HCT116 (cell line): ENCODE results near the gene ERMAP. TPM values are rescaled to one million over a fixed set of nuclear protein-coding genes. Genes with fewer than 3 reads are reported as not detected.

Experiments used
- ATAC-seq: fragments of 200-7000 bp; cut with Tn5 transposase; 2 replicates; pipeline ENCODE4 v1.9.1; 2020; ENCODE audit warnings: mild to moderate bottlenecking, moderate library complexity
- BruUV-seq: library from RNA; stranded (reverse); fragments of 400-500 nt; replicated peaks from 2 replicates; lab custom pipeline; 2021; lab: Mats Ljungman, UMichigan
- CTCF ChIA-PET: fragments of 300-600 bp; sonication (Branson Sonifier 250); formaldehyde crosslinking; loops from one replicate; lab custom pipeline; 2021; ENCODE audit warnings: antibody characterized with exemption; lab: Charles Lee
- POLR2A ChIA-PET: fragments of 300-600, 350-600 bp; sonication (Branson Sonifier 250); formaldehyde crosslinking; loops from one replicate; lab custom pipeline; 2021; ENCODE audit warnings: antibody characterized with exemption; lab: Charles Lee
- RAD21 ChIA-PET, 2 experiments: fragments of 300-600 bp; sonication (Branson Sonifier 250); formaldehyde crosslinking; loops; one replicate each; lab custom pipeline; 2023; ENCODE audit warnings: low total read pairs in 2 of 2; ENCODE audit not compliant: uncharacterized antibody in 2 of 2, unreplicated experiment in 2 of 2, low non-redundant PET in 1 of 2; lab: Charles Lee
- DNase-seq: peaks from one replicate; pipeline ENCODE4 v3.0.0-alpha.2; 2010; ENCODE audit warnings: low read depth, low spot score
- H2AFZ ChIP-seq: fragments of 200-600 bp; shearing (Covaris generic), sonication (generic); 2 replicates; pipeline ENCODE4 v1.6.1; 2017; ENCODE audit warnings: low read depth, mixed run types, mixed read lengths, antibody characterized with exemption, low read length; ENCODE audit not compliant: poor library complexity, severe bottlenecking
- H3K27ac ChIP-seq: 2 replicates; pipeline ENCODE4 v1.5.1; 2012; ENCODE audit warnings: low read depth, low read length
- H3K27me3 ChIP-seq: fragments of 200-600 bp; sonication (generic); 2 replicates; pipeline ENCODE4 v1.6.1; 2016; ENCODE audit warnings: mixed run types, low read length, mixed read lengths; ENCODE audit not compliant: insufficient read depth
- H3K36me3 ChIP-seq, 2 experiments: fragments of 200-500 bp in 1 of 2; fragments of 200-600 bp in 1 of 2; sonication (Bioruptor generic) in 1 of 2; sonication (generic) in 1 of 2; 2 replicates each; pipeline versions ENCODE4 v1.5.1 to v1.6.1; 2014 to 2016; ENCODE audit warnings: low read length in 2 of 2, inconsistent platforms in 1 of 2, mixed read lengths in 1 of 2, mixed run types in 1 of 2; ENCODE audit not compliant: insufficient read depth in 2 of 2, control insufficient read depth in 1 of 2
- H3K4me1 ChIP-seq, 2 experiments: fragments of 200-600 bp in 1 of 2; sonication (generic) in 1 of 2; 2 replicates each; pipeline versions ENCODE4 v1.5.1 to v1.6.1; 2012 to 2017; ENCODE audit warnings: low read length in 2 of 2, inconsistent platforms in 1 of 2, mild to moderate bottlenecking in 1 of 2, mixed read lengths in 1 of 2, mixed run types in 1 of 2, moderate library complexity in 1 of 2; ENCODE audit not compliant: insufficient read depth in 2 of 2, control insufficient read depth in 1 of 2
- H3K4me2 ChIP-seq: fragments of 200-600 bp; sonication (generic); 2 replicates; pipeline ENCODE4 v1.6.1; 2017; ENCODE audit warnings: mixed run types, low read length, mixed read lengths
- H3K4me3 ChIP-seq, 2 experiments: fragments of 200-600 bp in 1 of 2; sonication (generic) in 1 of 2; replicated peaks in 1 of 2; 2 replicates each; pipeline ENCODE4 v1.5.1; 2011 to 2016; ENCODE audit warnings: low read length in 2 of 2, control low read depth in 1 of 2, low read depth in 1 of 2, mild to moderate bottlenecking in 1 of 2, mixed read lengths in 1 of 2, mixed run types in 1 of 2
- H3K79me2 ChIP-seq: fragments of 200-600 bp; sonication (generic); 2 replicates; pipeline ENCODE4 v1.6.1; 2017; ENCODE audit warnings: mild to moderate bottlenecking, mixed run types, low read length, moderate library complexity, mixed read lengths; ENCODE audit not compliant: insufficient read depth
- H3K9ac ChIP-seq: fragments of 200-600 bp; sonication (generic); 2 replicates; pipeline ENCODE4 v1.6.1; 2016; ENCODE audit warnings: low read length, mixed read lengths
- H3K9me2 ChIP-seq: fragments of 200-600 bp; sonication (generic), shearing (Covaris generic); 2 replicates; pipeline ENCODE4 v1.6.1; 2017; ENCODE audit warnings: mixed run types, mild to moderate bottlenecking, moderate library complexity; ENCODE audit not compliant: insufficient read depth
- H3K9me3 ChIP-seq, 2 experiments: fragments of 200-500 bp in 1 of 2; fragments of 200-600 bp in 1 of 2; sonication (Bioruptor generic) in 1 of 2; sonication (generic) in 1 of 2; 2 replicates each; pipeline ENCODE4 v1.6.1; 2014 to 2017; ENCODE audit warnings: low read length in 2 of 2, mixed read lengths in 2 of 2, inconsistent platforms in 1 of 2, low read depth in 1 of 2, mild to moderate bottlenecking in 1 of 2, mixed run types in 1 of 2, moderate library complexity in 1 of 2; ENCODE audit not compliant: control insufficient read depth in 1 of 2, insufficient read depth in 1 of 2
- H4K20me1 ChIP-seq: fragments of 200-600 bp; sonication (generic), shearing (Covaris generic); 2 replicates; pipeline ENCODE4 v1.6.1; 2017; ENCODE audit warnings: mixed run types, mild to moderate bottlenecking, moderate library complexity; ENCODE audit not compliant: insufficient read depth
- CBX3 ChIP-seq: IDR thresholded peaks from 2 replicates; pipeline ENCODE4 v1.6.1; 2012; ENCODE audit warnings: low read depth
- EGR1 ChIP-seq: IDR thresholded peaks from 2 replicates; pipeline ENCODE4 v1.6.1; 2012; ENCODE audit warnings: low read depth
- ELF1 ChIP-seq: IDR thresholded peaks from 2 replicates; pipeline ENCODE4 v1.6.1; 2012; ENCODE audit warnings: low read depth, borderline replicate concordance
- FOSL1 ChIP-seq: IDR thresholded peaks from 2 replicates; pipeline ENCODE4 v1.6.1; 2012; ENCODE audit warnings: low read depth
- JUND ChIP-seq: IDR thresholded peaks from 2 replicates; pipeline ENCODE4 v1.6.1; 2012
- POLR2AphosphoS5 ChIP-seq: IDR thresholded peaks from 2 replicates; pipeline ENCODE4 v1.6.1; 2011; ENCODE audit warnings: mild to moderate bottlenecking, low read depth, low read length, moderate library complexity
- RAD21 ChIP-seq: IDR thresholded peaks from 2 replicates; pipeline ENCODE4 v1.6.1; 2012; ENCODE audit warnings: low read depth, mild to moderate bottlenecking
- SIN3A ChIP-seq: IDR thresholded peaks from 2 replicates; pipeline ENCODE4 v1.6.1; 2012; ENCODE audit warnings: low read depth
- SP1 ChIP-seq: IDR thresholded peaks from 2 replicates; pipeline ENCODE4 v1.6.1; 2012; ENCODE audit warnings: low read depth
- SRF ChIP-seq: IDR thresholded peaks from 2 replicates; pipeline ENCODE4 v1.6.1; 2012; ENCODE audit warnings: low read depth
- TCF7L2 ChIP-seq: IDR thresholded peaks from 2 replicates; pipeline ENCODE4 v1.7.0; 2011; ENCODE audit warnings: borderline replicate concordance, inconsistent platforms; ENCODE audit not compliant: insufficient read depth, insufficient read length; ENCODE audit errors: extremely low read depth
- YY1 ChIP-seq: IDR thresholded peaks from 2 replicates; pipeline ENCODE4 v1.6.1; 2011; ENCODE audit warnings: low read length, low read depth, moderate library complexity, mild to moderate bottlenecking; ENCODE audit not compliant: insufficient replicate concordance; ENCODE audit errors: extremely low read depth
- ZFX ChIP-seq: fragments of 450-650 bp; IDR thresholded peaks from 2 replicates; pipeline ENCODE4 v1.6.1; 2017
- intact Hi-C: fragments of 100-400 bp; cut with micrococcal nuclease; formaldehyde crosslinking; loops from 2 replicates; pipeline ENCODE4 v1.10.0; 2022
- total RNA-seq: library from RNA; stranded (reverse); gene quantifications from one replicate; pipeline ENCODE4 v1.2.1, GENCODE V29; 2021; ENCODE audit not compliant: unreplicated experiment
- TF ChIP-seq, protein P1 (sequence below): IDR thresholded peaks from 2 replicates; pipeline ENCODE4 v1.6.1; 2012
- TF ChIP-seq, protein P2 (sequence below): IDR thresholded peaks from 2 replicates; pipeline ENCODE4 v1.6.1; 2011; ENCODE audit warnings: mild to moderate bottlenecking, low read length, moderate library complexity; ENCODE audit not compliant: insufficient replicate concordance; ENCODE audit errors: extremely low read depth
- TF ChIP-seq, protein P3 (sequence below): IDR thresholded peaks from 2 replicates; pipeline ENCODE4 v1.6.1; 2012

The ERMAP gene
- total RNA-seq, 1 experiment from 2014 or later, result 5.4 TPM

- intact Hi-C loops, result no loop called here
- peaks cover 23% of the 10 kb centered on the region for H3K79me2 ChIP-seq
- no peak overlapping the region for H3K9ac ChIP-seq
- RAD21 ChIA-PET, result no interaction called here
- H3K36me3 ChIP-seq, result peaks cover 7 to 8% of the 10 kb centered on the region in 2 experiments; a peak in 3 of 4 replicates
- TF ChIP-seq, protein P1, sequence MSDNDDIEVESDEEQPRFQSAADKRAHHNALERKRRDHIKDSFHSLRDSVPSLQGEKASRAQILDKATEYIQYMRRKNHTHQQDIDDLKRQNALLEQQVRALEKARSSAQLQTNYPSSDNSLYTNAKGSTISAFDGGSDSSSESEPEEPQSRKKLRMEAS, result no peak
- TF ChIP-seq ELF1 (no peak), POLR2AphosphoS5 (no peak), RAD21 (no peak), SP1 (no peak), FOSL1 (no peak)
- H3K27ac ChIP-seq, result no peak overlapping the region
- no peak overlapping the region for H3K4me2 ChIP-seq
- H3K9me3 ChIP-seq, result no peaks in the 10 kb centered on the region
- no peaks in the 10 kb centered on the region for H4K20me1 ChIP-seq
- no peaks in the 10 kb centered on the region for H3K9me2 ChIP-seq
- no peak overlapping the region for H2AFZ ChIP-seq
- no peaks in the 10 kb centered on the region for H3K27me3 ChIP-seq
- H3K4me3 ChIP-seq, result no peak overlapping the region
- BruUV-seq, result no TSS peak
- no peak for DNase-seq
- POLR2A ChIA-PET, result no interaction called here
- CTCF ChIA-PET, result interaction anchor here (2.1 kb wide), 1 partner anchor 225 kb away, joined by 4 read pairs; no protein-coding TSS in a partner anchor
- no peak for ATAC-seq
- peaks cover 7 to 16% of the 10 kb centered on the region in 2 experiments; a peak in 3 of 4 replicates for H3K4me1 ChIP-seq
Measured at GRCh38 chr1:42848823-42849537, 32.1 kb downstream of the ERMAP start.

- Histone ChIP-seq H2AFZ (no peak overlapping the region), H3K9ac (no peak overlapping the region), H3K4me3 (no peak overlapping the region), H3K9me2 (no peaks in the 10 kb centered on the region), H3K27ac (no peak overlapping the region), H4K20me1 (no peaks in the 10 kb centered on the region), H3K4me2 (no peak overlapping the region), H3K79me2 (peaks cover 23% of the 10 kb centered on the region), H3K4me1 (peaks cover 7 to 16% of the 10 kb centered on the region in 2 experiments; a peak in 3 of 4 replicates), H3K9me3 (no peaks in the 10 kb centered on the region), H3K27me3 (no peaks in the 10 kb centered on the region), H3K36me3 (peaks cover 7 to 8% of the 10 kb centered on the region in 2 experiments; a peak in 3 of 4 replicates)
- BruUV-seq, result no TSS peak
- POLR2A ChIA-PET, result no interaction called here
- CTCF ChIA-PET, result interaction anchor here (2.1 kb wide), 1 partner anchor 224 kb away, joined by 4 read pairs; no protein-coding TSS in a partner anchor
- ATAC-seq (no peak), DNase-seq (no peak)
- intact Hi-C loops, result no loop called here
- no peak for TF ChIP-seq TCF7L2
- no peak for TF ChIP-seq YY1
- TF ChIP-seq CBX3, result no peak
- TF ChIP-seq, protein P2, sequence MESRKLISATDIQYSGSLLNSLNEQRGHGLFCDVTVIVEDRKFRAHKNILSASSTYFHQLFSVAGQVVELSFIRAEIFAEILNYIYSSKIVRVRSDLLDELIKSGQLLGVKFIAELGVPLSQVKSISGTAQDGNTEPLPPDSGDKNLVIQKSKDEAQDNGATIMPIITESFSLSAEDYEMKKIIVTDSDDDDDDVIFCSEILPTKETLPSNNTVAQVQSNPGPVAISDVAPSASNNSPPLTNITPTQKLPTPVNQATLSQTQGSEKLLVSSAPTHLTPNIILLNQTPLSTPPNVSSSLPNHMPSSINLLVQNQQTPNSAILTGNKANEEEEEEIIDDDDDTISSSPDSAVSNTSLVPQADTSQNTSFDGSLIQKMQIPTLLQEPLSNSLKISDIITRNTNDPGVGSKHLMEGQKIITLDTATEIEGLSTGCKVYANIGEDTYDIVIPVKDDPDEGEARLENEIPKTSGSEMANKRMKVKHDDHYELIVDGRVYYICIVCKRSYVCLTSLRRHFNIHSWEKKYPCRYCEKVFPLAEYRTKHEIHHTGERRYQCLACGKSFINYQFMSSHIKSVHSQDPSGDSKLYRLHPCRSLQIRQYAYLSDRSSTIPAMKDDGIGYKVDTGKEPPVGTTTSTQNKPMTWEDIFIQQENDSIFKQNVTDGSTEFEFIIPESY, result no peak
- no peak for TF ChIP-seq SIN3A
- TF ChIP-seq, protein P3, sequence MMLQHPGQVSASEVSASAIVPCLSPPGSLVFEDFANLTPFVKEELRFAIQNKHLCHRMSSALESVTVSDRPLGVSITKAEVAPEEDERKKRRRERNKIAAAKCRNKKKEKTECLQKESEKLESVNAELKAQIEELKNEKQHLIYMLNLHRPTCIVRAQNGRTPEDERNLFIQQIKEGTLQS, result no peak
- TF ChIP-seq ZFX, result no peak
- TF ChIP-seq SRF, result no peak
- TF ChIP-seq JUND, result no peak
- TF ChIP-seq, protein P1, result no peak
- no peak for TF ChIP-seq EGR1
- RAD21 ChIA-PET, result no interaction called here
Measured at GRCh38 chr1:42849944-42850343, 33.0 kb downstream of the ERMAP start.
